IPS-NIHi11 (cell line): ENCODE measurements around the gene TGFBR3.
A peak's percentile ranks its signal among the peaks of the same experiment; 100 is the strongest.

Experiments
- DNase-seq: peaks from one replicate; pipeline ENCODE4 v3.0.0; 2012; ENCODE audit warnings: mixed read lengths, low spot score

The TGFBR3 gene

DNA sequence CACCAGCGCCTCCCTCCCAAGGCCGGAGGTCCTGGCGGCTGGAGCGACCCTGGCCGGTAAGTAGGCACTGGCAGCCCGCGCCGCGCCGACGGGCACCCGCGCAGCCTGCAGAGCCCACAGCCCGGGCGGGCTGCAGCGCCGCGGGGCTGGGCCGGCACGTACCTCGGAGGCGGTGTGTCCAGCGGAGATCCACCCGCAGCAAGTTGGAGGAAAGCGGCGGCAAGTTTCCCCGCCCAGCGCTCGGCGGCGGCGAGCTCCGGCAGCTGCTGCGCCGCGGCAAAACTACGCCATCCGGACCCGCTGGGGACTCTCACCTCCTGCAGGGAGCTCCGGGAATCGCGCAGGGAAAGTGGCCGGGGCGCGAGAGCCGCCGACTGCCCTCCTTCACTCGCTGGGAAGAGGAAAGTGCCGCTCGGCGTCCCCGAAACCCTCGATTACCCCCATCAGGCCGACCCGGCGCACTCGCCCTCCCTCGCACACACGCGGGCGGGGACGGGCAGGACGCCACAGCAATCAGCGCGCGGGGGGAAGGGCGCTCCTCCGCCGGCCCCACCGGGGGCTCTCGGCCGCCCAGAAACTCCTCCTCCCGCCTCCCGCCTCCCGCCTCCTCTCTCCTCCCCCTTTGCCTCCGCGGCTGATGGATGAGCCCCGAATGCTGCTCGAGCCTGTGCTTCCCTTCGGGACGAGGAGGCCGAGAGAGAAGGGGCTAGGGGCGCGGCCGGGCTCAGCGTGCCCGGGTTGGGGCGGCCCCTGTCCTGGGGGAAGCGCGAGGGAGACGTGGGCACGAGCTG lies at the start of gene TGFBR3:
Gene TGFBR3 (minus strand): TSS at position 436 of the 791 bp plus-strand sequence. CDS start 24,620 bp downstream, outside the sequence.
- DNase-seq: peak; percentile 88

DNA sequence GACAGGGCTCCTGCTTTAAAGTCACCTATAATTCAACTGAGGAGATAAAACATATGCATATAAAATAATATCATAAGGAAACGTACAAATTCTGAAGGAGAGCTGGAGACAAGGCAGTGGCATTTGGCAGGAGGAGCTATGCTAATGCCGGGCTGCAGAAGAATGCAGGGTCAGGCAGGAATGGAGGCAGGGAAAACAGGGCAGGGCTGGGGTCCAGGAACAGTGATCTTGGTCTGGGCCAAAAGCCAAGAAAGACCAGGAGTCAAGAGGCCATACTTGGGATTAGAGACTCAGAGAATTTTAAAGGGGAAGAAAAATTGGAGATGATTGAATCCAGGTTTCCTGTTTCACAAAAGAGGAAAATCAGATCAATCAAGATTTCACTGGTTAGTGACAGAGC lies 43.3 kb upstream of the TGFBR3 start:
- peak; percentile 77 for DNase-seq

- no peak for DNase-seq
Observed at GRCh38 chr1:91928026-91928425, 42.1 kb upstream of the TGFBR3 start.

DNA sequence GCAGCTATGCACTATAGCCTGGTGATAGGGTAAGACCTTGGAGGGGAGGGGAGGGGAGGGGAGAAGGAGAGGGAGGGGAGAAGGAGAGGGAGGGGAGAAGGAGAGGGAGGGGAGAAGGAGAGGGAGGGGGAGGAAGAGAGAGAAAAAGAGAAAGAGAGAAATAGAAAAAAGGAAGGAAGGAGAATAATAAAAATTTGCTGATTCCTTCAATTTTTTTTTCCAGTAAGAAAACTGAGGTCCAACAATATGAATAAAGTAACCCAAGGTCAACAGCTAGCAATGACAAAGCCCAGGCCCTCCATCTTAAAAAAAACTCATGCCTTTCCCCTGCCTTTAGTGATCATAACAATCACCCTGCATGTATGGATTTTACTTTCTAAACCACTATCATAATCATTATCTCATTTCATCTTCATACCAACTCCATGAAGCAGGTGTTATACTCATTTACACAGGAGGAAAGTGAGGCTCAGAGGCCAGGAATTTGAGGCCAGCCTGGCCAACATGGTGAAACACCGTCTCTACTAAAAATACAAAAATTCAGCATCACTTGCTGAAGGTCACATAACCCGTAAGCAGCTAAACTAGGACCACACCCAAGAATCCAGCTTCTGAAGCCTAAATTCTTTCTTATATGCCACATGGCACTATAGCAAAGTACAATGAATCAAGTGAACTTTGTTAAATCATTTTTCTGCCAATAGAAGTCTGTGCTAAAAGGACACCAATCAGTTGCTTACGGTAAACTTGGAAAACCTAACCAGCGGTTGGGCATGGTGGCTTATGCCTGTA lies 39.9 kb upstream of the TGFBR3 start:
- DNase-seq: no peak

DNA sequence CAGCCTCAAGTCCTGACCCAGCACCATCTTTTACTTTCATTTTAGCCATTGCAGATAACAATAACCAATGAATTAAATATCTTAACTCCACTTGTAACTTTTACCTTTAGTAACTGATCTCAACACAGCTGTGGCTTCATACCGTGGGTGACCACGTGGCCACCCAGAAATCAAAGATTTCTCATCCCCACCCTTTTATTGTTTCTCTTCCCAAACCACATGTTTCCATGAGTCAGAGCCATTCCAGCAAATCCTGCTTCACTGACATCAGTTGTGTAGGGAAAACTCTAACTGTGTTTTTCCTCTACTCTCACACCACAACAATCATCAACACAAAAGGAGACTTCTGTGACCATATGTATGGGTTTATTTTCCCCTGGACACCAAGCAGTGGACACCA lies 38.2 kb upstream of the TGFBR3 start:
- no peak for DNase-seq

GRCh38 chr1:91919962-91920361 lies 34.0 kb upstream of the TGFBR3 start:
- DNase-seq: no peak

GRCh38 chr1:91916811-91917460 lies 31.0 kb upstream of the TGFBR3 start:
- no peak for DNase-seq

DNA sequence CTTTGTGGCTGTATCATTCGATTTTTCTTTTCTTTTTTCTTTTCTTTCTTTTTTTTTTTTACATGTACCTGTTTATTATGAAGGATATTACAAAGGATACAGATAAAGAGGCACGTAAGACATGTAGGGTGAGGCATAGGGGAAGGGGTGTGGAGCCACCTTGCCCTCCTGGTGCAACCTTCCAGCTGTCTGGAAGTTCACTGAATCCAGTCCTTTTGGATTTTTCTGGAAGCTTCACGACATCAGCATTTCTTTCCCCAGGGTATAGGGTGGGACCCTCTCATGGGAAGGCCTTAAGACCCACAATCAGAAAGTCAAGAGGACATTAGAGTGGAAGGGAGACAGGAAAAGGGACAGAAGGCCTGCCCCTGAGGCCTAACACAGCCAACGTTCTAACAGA lies 30.1 kb upstream of the TGFBR3 start:
- no peak for DNase-seq

- DNase-seq: no peak
Observed at GRCh38 chr1:91913018-91913417, 27.1 kb upstream of the TGFBR3 start.

GRCh38 chr1:91912266-91912665 lies 26.3 kb upstream of the TGFBR3 start:
- DNase-seq: no peak

DNA sequence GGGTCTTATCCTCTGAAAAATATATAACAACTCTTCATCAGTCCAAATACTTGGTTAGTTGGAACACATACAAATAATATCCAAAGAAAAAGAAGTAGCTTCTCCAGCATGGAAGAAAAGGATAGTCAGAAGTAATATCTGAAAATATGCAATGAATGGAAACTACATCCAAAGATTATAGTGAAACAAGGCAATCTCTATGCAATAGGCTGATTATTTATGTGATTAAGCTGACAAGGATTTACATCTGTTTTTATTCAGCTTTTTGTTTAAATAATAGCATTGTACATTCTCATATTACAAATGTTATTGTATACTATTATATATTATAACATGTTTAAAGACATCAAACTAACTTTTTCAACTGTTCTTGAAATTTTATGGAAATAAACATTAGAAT lies 15.3 kb upstream of the TGFBR3 start:
- DNase-seq: no peak

DNA sequence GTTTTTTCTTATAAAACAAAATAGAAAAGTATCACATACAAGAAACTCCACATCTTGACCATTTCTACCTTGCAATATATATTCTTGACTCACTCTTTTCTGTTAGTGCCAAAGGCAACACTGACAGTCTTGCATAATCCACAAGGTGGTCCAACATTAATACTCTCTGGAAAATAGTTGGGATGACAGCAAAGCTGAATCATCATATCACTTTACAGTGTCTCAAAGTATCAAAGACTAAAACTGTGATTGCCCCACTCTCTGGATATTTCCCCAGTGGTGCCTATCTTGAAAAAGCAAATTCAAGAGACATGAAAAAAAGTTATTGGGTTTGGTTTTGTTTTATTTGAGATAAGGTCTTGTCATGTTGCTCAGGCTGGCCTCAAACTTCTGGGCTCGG lies 14.6 kb upstream of the TGFBR3 start:
- no peak for DNase-seq

- no peak for DNase-seq
Observed at GRCh38 chr1:91897016-91897415, 11.1 kb upstream of the TGFBR3 start.

DNA sequence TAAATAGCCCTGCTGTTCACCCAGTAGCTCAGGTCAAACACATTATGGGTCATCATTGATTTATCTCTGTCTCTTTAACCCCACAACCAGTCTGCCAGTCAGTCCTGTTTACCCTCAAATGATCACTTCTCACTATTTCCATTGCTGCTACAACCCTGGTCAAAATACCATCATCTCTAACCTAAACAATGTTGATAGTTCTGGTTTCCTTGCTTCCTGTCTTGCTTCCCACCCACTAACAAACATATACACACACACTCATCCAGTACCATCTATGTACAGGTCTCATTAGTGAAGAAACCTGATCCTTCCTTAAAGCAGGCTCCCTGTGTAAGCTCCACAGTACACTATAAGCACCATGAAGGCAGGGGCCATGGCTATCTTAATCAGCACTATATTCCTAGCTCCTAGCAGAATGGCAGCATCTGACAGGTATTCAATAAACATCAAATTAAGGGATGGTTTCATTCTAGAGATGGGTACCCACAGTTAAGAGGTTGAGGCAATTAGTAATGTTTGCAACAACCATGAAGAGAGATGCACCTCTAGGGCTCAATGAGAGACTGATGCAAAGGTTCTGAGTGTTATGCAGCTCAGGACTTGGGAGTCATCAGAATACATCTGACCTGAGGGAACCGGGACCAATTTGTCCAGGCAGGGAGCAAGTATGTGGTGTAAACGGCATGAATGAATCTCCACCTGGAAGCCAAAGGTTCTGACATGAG lies 10.0 kb upstream of the TGFBR3 start:
- no peak for DNase-seq

GRCh38 chr1:91894036-91894761 lies 8.2 kb upstream of the TGFBR3 start:
- no peak for DNase-seq

DNA sequence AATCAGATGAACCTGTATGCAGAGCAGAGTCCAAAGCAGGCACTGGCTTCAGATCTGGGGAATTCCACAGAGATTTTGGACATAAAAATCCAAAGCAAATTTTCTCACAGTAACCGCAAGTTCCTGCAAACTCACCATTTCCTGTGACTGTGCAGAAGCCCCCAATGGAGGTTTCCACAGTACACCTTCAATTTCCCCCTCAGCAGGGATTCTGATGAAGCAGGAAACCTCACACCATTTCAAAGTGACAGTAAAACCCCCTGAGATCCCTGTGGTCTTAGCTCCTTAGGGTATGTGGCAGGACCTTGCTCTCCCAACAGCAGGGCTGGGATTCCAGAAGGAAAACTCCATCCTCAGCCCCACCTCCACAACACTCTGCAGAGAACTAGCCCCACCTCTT lies 6.0 kb upstream of the TGFBR3 start:
- peak; percentile 28 for DNase-seq

GRCh38 chr1:91891454-91891853 lies 5.5 kb upstream of the TGFBR3 start:
- DNase-seq: no peak

- DNase-seq: no peak
Observed at GRCh38 chr1:91889717-91890459, 3.9 kb upstream of the TGFBR3 start.

GRCh38 chr1:91885213-91885715 lies 687 bp downstream of the TGFBR3 start:
- DNase-seq: peak; percentile 9

GRCh38 chr1:91884459-91885212 lies 1.3 kb downstream of the TGFBR3 start:
- DNase-seq: peak; percentile 40
